HG03097 (cell line): ENCODE results near the gene SCGB1A1.

Source experiments
- ATAC-seq: cut with Tn5 transposase; IDR thresholded peaks from one replicate; pipeline ENCODE4 v1.9.1; 2021; ENCODE audit not compliant: unreplicated experiment, low FRiP score

The SCGB1A1 gene

GRCh38 chr11:62419314-62419929 is 589 bp downstream of the SCGB1A1 start:
- no peak for ATAC-seq

- ATAC-seq = no peak
Measured at GRCh38 chr11:62419943-62420342, 1.1 kb downstream of the SCGB1A1 start.

DNA sequence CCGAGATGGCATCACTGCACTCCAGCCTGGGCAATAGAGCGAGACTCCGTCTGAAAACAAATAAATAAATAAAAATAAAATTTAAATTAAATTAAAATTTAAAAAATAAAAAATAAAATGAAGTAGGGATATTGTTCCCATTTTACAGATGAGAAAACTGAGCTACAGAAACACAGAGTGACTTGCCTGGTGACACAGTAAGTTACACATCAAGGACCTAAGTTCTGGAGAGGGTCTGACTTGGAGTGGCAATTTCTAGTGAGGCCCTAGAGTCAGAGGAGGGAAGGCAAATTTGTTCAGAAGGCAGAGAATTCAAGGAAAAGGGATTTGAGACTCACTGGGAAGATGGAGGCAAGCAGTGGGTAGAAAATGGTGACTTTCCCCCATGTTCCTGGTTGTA is 2.0 kb downstream of the SCGB1A1 start:
- ATAC-seq = no peak

DNA sequence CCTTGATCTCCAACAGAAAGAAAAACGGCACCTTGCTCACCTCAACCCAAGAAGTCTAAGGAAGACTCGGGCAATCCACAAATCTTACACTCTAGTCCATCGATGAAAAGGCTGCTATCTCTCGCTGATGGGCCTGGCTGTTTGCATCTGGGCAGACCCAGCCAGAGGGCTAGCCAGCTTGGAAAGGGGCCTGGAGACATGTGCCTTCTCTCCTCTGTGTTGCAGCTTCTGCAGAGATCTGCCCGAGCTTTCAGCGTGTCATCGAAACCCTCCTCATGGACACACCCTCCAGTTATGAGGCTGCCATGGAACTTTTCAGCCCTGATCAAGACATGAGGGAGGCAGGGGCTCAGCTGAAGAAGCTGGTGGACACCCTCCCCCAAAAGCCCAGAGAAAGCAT is 3.2 kb downstream of the SCGB1A1 start:
- no peak for ATAC-seq

GRCh38 chr11:62423012-62423411 is 4.2 kb downstream of the SCGB1A1 start:
- ATAC-seq = no peak

DNA sequence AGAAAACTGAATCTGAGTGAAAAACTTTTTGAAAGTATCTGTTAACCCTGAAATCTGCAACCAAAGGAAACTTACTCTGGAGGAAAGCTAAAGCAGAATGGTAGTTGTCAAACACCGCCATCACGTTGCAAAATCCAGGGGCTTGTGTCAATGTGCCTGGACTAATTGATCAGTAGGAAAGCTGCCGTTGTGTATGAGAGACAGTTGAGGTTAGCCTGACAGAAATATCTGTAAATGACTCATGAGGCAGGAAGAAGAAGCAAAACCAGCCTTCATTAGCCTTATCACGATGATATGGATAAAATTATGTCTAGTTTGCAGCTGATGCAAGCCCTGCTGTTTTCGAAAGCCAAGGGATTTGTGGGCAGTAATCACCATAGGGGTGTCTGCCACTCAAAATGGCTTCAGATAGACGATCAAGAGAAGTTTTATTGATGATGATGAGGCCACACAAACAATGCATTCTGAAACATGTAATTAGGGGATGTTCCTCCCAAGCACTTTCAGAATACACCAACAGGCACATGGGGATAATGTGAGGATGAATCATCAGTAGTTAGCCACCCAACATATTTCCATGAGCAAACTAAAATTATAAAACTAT is 8.9 kb downstream of the SCGB1A1 start:
- ATAC-seq = no peak

GRCh38 chr11:62428871-62429560 is 10.2 kb downstream of the SCGB1A1 start:
- ATAC-seq = no peak

- ATAC-seq = no peak
Measured at GRCh38 chr11:62430425-62430824, 11.6 kb downstream of the SCGB1A1 start.

DNA sequence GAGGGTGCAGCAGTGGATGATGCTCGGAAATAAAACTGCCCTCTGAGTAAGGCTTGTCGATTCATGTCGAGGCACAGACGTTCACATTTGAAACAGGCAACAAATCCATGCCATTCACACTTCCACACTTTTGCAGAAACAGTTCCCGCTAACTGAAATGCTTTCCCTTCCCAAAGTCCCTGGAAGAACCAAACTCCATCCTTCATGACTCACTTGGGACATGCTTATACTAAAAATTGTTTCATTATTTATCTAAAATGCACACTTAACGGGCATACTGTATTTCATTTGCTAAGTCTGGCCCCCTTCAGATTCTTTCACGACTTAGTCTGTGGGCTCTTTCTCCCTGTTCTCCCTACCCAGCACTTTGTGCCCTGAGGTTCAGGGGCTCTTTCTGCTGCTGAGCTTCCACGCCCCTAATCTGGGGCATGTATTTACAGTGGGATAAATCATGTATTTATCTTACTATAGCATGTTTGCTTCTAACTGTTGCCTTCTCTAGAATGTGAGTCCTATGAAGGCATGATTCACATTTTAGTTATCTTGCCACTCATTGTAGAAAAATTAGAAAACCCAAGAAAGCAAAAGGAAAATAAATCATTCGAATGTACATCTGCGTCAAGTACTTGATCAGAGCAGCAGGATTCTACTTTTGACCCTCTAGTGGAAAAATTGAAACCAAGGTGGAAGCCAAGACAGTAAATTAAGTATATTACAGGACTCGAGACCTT is 12.5 kb downstream of the SCGB1A1 start:
- ATAC-seq = no peak

DNA sequence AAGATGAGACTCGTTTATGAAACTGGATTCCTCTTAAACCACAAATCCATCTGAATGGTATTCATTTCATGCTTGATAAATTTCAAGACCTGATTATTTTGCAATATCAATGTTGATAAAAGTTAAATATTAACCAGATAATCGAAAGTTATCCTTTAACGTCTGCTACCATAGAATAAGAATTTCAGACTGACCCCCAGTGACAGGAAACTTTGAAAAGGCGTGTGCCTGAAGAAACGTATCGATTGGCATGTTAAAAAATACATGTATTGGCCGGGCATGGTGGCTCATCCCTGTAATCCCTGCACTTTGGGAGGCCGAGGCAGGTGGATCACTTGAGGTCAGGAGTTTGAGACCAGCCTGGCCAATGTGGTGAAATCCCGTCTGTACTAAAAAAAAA is 13.9 kb downstream of the SCGB1A1 start:
- no peak for ATAC-seq

DNA sequence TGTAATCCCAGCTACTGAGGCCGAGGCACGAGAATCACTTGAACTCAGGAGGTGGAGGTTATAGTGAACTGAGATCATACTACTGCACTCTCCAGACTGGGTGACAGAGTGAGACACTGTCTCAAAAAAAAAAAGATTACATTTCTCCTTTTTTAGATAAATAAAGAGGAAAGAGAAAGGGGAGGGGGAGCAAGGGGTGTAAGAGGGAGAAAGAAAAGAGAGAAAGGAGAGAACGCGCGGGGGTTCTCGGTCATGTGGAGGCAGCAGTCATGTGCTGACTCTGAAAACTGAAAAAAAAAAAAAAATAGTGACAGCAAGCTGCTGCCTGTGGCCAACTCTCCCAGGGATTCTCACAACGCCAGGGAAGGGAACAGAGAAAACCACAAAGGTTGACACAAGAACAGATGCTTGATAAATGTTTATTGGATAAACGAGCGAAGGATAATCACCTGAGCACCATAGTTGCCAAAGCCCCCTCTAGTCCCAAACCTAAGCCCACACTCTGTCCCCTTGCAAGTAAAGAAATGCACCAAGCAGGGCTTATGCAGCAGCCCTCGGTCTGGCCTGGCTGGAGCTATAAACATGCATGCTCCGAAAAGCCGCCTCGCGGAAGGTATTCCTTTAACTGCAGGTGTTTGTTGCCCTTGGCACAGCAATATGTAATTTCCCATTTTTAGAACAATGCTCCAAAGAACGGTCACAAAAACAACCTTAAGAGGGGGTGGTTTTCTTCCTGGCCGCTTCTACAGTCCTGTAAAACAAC is 14.5 kb downstream of the SCGB1A1 start:
- no peak for ATAC-seq

- ATAC-seq = no peak
Measured at GRCh38 chr11:62433904-62434276, 15.1 kb downstream of the SCGB1A1 start.

DNA sequence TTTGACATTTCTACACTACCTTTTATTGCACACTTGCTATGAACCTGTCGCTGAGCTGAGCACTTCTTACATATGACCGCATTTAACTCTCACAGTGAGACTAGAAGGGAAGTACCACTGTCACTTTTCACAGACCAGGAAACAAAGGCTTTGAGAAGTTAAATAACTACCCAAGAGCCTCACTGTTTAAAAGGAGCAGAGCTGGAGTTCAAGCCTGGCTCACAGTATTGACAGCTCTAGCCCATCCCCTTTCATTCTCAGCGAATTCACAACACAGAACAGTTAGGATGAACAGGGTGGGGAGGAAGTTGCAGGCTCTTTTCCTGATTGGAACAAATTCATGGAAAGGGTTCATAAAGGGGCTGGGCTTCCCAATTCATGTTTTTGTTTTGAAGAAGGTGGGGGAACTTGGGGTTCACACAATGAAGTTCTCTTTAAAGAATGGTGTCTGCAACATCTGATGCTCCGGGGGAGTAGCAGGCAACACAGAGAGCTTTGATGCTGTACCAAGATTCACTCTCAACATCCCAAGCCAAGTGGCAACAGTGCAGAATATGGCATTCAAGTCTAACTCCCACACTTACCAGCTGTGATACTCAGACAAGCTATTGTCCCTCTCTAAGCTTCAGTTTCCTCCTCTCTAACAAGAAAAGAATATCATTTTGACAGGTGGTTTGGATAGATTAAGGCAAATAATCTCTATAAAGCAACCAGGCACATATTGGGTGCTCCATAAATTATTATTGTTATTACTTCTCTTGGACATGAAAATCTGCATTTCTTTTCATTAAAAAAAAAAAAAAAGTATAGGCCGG is 17.2 kb downstream of the SCGB1A1 start:
- no peak for ATAC-seq

DNA sequence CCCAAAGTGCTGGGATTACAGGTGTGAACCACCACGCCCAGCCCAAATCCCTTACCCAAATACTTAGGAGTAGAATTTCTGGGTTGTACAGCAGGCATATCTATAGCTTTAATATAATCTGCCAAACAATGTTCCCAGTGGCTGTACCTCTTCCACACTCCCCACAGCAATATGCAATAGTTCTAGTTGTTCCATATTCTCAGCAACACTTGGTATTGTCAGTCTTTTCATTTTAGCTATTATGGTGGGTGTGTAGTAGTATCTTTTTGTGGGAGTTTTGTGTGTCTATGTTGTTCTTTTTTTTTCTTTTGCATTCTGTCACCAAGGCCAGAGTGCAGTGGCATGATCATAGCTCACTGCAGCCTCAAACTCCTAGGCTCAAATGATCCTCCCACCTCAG is 18.8 kb downstream of the SCGB1A1 start:
- no peak for ATAC-seq

DNA sequence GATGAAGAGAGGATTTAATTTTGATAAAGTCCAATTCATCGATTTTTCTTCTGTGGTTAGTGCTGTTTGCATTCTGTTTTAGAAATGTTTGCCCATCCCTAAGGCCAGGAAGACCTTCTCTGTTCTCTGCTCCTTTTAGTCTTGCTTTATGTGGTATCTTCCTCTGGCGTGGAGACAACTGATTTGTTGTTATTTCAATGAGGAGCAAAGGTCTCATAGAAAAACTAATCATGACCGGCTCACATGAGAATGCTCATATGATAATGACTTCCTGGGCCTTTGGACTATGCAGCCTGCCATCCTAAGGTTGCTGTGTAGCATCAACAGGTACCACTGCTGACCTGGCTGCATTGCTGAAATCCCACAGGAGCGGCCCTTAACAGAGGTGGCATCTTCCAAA is 19.8 kb downstream of the SCGB1A1 start:
- no peak for ATAC-seq

GRCh38 chr11:62439785-62440602 is 21.2 kb downstream of the SCGB1A1 start:
- no peak for ATAC-seq

GRCh38 chr11:62443390-62444235 is 24.8 kb downstream of the SCGB1A1 start:
- no peak for ATAC-seq

- no peak for ATAC-seq
Measured at GRCh38 chr11:62444236-62444833, 25.5 kb downstream of the SCGB1A1 start.
